GM18526 (cell line): Measurements from ENCODE around the gene SLC6A6.

ENCODE experiments used
- POLR2A ChIP-seq: IDR thresholded peaks from 3 replicates; pipeline ENCODE4 v1.6.1; 2011; ENCODE audit not compliant: insufficient read length; ENCODE audit errors: extremely low read depth

SLC6A6 gene

GRCh38 chr3:14457481-14457880 lies 55.1 kb downstream of the SLC6A6 start:
- no peak for TF ChIP-seq POLR2A

- TF ChIP-seq POLR2A, result no peak
Observed at GRCh38 chr3:14457999-14458398, 55.6 kb downstream of the SLC6A6 start.

DNA sequence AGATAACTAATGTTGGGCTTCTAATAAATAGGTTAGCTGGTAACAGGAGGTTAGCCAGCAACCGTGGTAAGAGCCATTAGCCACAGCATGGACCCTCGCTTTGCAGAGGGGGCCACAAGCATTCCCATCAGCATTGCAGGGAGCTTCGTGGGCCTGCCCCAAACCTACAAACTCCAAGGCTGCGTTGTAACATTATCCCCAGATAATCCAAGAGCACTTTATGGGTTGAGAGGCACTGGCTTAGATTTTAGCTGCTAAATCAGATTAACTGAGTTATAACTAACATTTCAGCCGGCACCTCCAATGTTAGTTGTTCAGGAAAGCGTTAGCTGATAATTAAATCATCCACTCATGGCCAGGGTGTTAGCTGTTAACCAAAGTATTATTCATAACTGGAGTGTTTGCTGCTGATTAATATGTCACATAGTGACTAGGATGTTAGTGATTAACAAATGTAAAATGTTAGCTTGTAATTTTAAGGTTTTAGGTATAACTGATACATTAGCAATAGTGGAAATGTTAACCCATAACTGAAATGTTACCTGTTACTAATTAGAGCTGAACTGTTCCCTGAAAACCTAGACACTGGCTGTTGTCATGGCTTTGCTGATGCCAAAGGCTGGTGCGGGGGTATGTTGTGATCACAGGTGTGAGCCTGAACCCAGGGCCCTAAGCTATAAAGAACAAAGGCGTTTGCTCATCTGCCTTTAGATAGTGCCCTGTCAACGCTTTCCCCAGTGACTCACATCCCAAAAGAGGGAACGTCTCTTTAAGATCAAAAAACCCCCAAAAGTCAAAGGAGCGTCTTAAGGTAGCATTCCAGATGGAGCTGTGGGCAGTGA lies 56.2 kb downstream of the SLC6A6 start:
- no peak for TF ChIP-seq POLR2A

GRCh38 chr3:14459384-14459783 lies 57.0 kb downstream of the SLC6A6 start:
- TF ChIP-seq POLR2A, result no peak

DNA sequence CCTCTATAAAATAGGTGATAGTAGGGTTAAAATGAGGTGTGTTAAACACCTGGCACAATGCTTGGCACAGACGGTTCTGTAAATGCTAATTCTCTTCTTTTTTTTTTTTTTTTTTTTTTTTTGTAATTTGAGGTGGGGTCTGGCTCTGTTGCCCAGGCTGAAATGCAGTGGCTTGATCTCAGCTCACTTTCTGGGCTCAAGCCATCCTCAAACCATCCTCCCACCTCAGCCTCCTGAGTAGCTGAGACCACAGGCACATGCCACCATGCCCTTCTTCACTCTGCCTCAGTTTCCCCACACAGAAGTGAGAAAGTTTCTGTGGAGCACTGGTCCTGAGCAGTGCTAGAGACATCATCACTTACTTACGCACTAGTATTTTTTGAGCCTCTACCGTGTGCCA lies 57.4 kb downstream of the SLC6A6 start:
- no peak for TF ChIP-seq POLR2A

GRCh38 chr3:14460342-14461005 lies 58.1 kb downstream of the SLC6A6 start:
- no peak for TF ChIP-seq POLR2A

GRCh38 chr3:14461006-14461747 lies 58.8 kb downstream of the SLC6A6 start:
- no peak for TF ChIP-seq POLR2A

DNA sequence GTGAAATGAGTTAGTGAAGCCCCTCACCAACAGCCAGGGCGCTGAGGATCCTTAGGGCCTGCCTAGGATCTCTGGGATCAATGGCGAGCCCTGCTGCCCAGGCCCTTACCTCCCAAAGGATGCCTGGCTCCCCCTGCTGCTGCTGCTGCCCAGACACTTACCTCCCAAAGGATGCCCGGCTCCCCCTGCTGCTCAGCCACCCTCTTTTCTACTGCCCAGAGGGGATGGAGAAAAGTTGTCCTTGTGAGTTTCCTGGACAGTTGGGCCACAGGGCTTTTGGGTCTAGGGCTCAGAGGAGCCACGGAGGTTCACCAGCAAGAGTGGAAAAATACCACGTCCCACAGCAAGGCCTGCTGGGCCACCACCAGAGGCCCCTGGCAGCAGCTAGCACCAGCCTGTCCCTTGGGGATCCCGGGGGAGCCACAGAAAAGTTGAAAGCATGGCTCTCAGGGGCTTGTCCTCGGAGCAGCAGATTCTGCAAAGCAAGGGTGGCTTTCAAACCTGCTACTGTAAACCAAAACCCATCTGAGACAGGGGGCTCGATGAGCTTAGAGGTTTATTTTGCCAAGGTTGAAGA lies 59.4 kb downstream of the SLC6A6 start:
- no peak for TF ChIP-seq POLR2A

DNA sequence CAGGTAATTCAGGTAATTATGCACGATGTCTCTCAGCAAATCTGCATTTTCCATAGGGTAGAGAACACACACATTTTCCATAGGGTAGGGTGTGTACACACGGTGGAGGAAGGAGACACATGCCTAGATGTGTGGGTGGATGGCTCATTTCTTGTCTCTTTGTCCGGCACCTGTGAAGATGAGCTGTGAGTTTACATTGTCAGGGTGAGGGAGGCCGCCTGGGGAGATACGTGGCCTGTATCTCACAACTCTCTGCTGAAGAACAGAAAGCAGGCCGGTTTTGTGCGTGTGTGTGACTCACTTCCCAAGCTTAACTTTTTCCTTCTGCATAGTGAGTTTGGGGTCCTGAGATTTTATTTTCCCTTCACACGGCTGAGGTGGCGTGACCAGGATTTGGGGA lies 60.3 kb downstream of the SLC6A6 start:
- no peak for TF ChIP-seq POLR2A

DNA sequence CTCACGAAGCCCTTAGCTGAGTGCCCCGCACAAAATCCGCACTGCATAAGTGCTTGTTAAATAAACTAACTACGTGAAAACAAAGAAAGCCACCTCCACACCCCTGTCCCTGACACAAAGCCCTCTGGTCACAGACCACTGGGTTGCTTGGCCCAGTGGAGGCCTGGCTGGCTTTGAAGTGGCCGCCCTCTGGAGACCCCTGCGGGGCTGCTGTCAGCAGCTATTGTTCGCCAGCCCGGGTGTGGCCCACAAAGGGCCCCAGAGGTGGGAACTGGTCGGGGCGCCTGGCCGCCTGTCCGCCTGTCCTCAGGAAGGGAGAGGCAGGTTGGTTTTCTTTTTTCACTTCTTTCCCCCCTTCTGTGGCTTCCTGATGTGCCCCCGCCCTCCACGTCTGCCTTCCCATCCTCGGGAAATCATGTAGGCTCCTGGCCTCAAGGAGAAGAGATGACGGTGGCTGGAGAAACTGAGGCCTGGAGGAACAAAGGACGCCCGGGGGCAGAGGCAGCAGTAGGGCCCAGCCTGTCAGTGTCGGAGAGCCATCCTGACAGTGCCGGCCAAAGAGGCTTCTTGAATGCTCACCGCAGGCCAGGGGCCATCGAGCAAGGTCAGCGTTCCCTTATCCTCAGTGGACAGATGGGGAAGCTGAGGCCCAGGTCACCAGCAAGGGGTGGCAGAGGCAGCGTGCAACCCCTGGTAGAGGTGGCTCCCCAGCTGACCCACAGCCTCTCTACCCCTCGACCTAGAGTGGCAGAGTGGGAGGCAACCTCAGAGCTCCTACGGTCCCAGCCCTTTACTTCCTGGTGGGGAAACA lies 61.1 kb downstream of the SLC6A6 start:
- TF ChIP-seq POLR2A, result no peak

- no peak for TF ChIP-seq POLR2A
Observed at GRCh38 chr3:14464141-14464465, 61.7 kb downstream of the SLC6A6 start.

DNA sequence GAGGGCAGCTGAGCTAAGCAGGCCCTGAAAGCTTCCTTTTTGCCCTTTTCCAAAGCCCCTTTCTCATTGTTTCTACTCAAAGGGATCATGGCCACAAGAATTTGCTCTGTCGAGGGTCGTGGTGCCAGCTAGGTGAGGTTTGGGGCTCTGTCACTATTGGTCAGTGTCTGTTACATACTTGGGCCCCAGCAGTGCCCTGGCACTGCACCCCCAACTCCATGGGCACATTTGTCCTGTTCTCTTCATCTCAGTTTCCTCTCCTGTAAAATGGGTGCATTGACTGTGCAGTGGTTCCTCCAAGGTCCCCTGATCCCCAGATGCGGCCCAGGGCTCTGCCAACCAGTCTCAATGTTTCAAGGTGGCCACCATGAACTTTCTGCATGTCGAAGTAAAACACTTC lies 62.1 kb downstream of the SLC6A6 start:
- TF ChIP-seq POLR2A, result no peak

DNA sequence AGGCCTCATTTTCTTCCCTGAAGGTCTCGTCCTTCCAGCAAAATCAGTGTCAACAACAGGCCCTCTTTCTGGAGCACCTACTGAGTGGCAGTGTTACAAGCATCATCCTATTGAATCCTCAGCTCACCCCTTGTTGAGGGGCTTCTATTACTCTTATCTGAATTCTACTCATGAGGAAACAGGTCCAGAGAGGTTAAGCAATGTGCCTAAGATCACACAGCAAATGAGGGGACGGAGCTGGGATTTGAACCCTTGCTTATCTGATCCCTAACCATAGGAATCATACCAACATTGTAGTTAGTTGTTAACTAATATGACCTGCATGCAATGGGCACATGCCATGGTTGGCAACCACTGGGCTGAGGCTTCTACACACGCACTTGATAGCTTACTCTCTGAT lies 63.0 kb downstream of the SLC6A6 start:
- no peak for TF ChIP-seq POLR2A

- TF ChIP-seq POLR2A, result no peak
Observed at GRCh38 chr3:14466179-14466903, 63.9 kb downstream of the SLC6A6 start.
